Stimulated activated CD4-positive, alpha-beta T cell treated with anti-CD3 and anti-CD28 coated beads, Interleukin-1b, Interleukin-23, amount 100 ng/mL, for 4 hours (primary cell): ENCODE results near the gene SYNJ1.

Source experiments
- DNase-seq, 2 donors: peaks; one replicate each; pipeline ENCODE4 v3.0.0-alpha.2; 2020; ENCODE audit warnings: low read depth in 2 of 2

Gene SYNJ1

GRCh38 chr21:32581732-32582131 lies 146.1 kb downstream of the SYNJ1 start:
- no peak for DNase-seq

- DNase-seq = no peak
Observed at GRCh38 chr21:32580949-32581348, 146.9 kb downstream of the SYNJ1 start.
